AG09309 (cell line): ENCODE results near the gene MCM9.

Experiments used
- DNase-seq: peaks from one replicate; pipeline ENCODE4 v3.0.0-alpha.2; 2010; ENCODE audit warnings: low read depth
- H3K4me3 ChIP-seq: 2 replicates; pipeline ENCODE4 v1.5.1; 2011; ENCODE audit warnings: mild to moderate bottlenecking, low read depth, low read length, moderate library complexity; ENCODE audit not compliant: control insufficient read depth
- TF ChIP-seq, protein P1 (sequence below): IDR thresholded peaks from 2 replicates; pipeline ENCODE4 v1.5.1; 2011; ENCODE audit warnings: mild to moderate bottlenecking, low read depth, low read length, inconsistent platforms; ENCODE audit not compliant: insufficient read depth, control insufficient read depth; ENCODE audit errors: missing control alignments

Gene MCM9

DNA sequence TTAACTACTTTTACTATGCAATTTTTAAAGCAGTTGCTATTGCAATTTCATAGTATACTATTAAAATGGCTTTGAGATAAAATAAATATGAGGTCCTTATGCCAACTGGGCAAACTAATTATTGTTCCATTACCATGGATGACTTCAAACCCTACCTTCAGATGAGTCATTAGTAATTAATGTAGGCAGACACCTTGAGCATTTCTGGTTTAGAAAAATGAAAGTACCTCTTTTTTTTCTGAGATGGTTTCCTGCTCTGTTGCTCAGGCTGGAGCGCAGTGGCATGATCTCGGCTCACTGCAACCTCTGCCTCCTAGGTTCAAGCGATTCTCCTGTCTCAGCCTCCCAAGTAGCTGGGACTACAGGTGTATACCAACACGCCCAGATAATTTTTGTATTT is 29.1 kb downstream of the MCM9 start:
- TF ChIP-seq, protein P1, sequence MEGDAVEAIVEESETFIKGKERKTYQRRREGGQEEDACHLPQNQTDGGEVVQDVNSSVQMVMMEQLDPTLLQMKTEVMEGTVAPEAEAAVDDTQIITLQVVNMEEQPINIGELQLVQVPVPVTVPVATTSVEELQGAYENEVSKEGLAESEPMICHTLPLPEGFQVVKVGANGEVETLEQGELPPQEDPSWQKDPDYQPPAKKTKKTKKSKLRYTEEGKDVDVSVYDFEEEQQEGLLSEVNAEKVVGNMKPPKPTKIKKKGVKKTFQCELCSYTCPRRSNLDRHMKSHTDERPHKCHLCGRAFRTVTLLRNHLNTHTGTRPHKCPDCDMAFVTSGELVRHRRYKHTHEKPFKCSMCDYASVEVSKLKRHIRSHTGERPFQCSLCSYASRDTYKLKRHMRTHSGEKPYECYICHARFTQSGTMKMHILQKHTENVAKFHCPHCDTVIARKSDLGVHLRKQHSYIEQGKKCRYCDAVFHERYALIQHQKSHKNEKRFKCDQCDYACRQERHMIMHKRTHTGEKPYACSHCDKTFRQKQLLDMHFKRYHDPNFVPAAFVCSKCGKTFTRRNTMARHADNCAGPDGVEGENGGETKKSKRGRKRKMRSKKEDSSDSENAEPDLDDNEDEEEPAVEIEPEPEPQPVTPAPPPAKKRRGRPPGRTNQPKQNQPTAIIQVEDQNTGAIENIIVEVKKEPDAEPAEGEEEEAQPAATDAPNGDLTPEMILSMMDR, result no peak
- H3K4me3 ChIP-seq, result no peak overlapping the region
- no peak for DNase-seq

DNA sequence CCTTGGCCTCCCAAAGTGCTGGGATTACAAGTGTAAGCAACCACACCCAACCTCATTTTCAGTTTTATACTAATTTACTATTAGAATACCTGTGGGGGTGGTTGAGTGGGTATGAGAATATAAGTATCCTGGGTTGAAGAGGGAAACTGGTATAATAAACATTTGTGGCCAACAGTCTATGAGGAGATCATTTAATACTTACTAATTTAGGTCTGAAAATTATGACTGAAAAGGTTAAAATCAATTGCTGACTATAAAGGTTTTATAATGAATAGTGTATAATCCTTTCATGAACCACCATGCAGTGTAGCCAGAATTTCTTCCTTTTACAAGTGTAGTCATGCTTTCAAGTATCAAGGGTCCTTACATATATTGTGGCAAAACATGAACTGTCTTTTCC is 29.9 kb downstream of the MCM9 start:
- TF ChIP-seq, protein P1, result no peak
- H3K4me3 ChIP-seq, result no peak overlapping the region
- no peak for DNase-seq

DNA sequence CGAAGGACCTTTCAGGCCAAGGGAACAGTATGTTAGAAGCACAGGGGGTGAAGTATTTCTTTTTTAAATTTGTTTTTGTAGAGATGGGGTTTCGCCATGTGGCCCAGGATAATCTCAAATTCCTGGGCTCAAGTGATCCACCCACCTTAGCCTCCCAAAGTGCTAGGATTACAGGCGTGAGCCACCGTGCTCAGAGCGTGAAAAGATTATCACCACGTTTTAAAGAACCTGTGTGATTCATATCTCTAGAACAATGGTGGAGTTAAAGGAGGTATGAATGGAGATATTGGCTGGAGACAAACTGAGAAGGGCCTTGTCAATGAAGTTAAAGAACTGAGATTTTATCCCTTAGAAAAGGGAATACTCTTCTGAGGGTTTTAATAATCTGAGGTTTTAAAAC is 31.3 kb downstream of the MCM9 start:
- TF ChIP-seq, protein P1, result no peak
- no peak overlapping the region for H3K4me3 ChIP-seq
- no peak for DNase-seq

DNA sequence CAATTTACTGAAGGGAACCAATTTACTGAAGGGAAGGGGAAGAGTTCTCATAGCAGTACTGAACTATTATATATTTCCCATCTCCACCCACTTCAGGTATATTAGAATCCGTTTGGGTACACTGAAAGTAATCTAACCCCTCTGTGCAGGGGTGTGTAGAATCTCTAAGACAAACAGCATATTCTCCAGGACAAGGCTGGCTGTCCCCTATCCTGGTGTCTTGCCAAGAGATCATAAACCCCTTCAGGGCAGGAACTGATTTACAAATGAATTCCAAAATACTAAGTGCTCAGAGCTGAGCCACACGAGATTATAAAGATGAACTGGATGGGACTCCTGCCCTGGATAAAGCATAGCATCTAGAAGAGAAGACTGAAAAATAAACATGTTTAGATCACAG is 31.8 kb downstream of the MCM9 start:
- TF ChIP-seq, protein P1, result no peak
- H3K4me3 ChIP-seq, result no peak overlapping the region
- DNase-seq, result no peak

DNA sequence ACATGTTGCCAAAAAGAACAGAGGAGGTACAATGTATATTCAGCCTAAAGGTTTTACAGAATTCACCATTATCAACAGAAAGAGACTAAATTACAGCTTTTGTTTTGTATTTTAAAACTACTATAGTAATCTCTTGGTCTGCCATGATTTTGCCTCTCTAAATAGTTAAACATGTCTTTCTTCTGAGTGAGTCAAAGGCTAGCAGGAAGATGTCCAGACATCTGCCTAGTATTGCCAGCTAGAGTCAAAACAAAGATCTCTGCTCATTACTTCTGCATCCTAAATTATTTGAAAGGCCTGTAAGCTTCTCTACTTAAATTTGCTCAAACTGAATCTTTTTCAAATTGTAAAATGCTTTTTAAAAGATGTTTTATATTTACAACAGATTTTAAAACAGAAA is 32.2 kb downstream of the MCM9 start:
- TF ChIP-seq, protein P1, result no peak
- DNase-seq, result no peak
- no peak overlapping the region for H3K4me3 ChIP-seq

DNA sequence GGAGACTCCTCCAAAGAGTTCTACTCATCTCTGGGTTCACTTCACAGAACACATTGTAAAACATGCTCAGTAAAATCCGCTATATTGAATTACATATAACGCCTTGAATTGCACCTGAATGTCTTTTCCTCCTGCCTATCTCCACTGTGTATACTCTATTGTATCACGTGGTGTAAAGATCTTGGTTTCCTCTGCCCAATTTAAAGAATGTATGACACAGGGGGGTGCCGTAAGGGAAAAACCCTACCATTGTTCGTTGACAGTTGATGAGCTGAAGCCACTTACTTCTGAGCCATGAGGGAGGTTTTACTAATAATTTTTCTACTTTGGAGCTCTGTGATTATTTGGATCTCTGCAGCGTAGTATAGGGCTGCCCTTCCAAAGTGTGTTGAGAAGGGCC is 35.0 kb downstream of the MCM9 start:
- no peak for DNase-seq
- TF ChIP-seq, protein P1, result no peak
- no peak overlapping the region for H3K4me3 ChIP-seq

DNA sequence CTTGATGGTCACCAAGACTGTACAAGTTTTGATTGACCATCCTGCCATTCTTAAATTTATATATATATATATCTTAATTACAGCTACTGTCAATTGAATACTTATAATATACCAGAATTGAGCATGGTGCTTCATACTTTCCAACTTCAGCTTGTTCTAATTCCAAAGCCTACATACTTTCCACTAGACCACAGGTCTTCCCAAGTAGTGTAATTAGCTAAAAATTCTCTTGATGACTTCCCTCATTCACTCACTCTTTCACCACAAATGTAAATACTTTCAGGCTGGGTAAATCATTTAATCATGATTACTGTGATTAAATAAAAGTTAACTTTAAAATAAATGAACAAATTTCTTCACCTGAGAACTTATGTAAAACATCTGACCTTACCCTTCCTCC is 37.6 kb downstream of the MCM9 start:
- no peak for DNase-seq
- H3K4me3 ChIP-seq, result no peak overlapping the region
- TF ChIP-seq, protein P1, result no peak
